NCI-H2196 (cell line): ENCODE results near the gene C1orf53.

ENCODE experiments used
- DNase-seq: peaks from one replicate; lab custom pipeline; 2025; ENCODE audit not compliant: unreplicated experiment; lab: John Stamatoyannopoulos, UW

The C1orf53 gene

DNA sequence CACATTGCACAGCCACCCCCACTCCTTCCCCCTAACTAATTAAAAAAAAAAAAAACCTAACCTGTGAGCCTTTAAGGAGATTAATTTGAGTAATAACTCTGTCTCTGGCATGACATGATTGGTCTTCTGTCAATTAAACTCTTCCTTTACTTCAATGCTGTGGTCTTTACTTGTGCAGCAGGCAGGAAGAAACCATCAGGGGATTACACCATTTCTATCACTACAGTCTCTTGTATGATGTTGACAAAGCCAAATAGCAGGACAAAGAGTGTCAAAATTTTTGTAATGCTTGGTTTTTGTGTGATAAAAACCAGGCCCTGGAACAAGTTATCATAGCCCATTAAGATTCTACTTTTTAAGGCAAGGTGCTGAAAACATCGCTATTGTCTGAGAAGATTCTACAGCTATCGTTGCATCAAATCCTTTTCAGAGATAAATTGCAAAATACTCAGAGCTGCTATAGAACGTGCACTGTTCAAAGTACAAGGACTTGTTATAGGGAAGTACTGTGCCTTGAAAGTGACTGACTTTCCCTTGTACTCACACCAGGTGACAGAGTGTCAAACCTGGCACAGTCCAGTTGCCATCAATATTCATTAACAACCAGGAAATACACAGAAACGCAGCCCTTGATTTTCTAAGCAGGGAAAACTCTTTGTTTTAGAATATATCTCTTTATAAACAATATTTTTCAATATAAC is 52.4 kb downstream of the C1orf53 start:
- DNase-seq, result no peak

DNA sequence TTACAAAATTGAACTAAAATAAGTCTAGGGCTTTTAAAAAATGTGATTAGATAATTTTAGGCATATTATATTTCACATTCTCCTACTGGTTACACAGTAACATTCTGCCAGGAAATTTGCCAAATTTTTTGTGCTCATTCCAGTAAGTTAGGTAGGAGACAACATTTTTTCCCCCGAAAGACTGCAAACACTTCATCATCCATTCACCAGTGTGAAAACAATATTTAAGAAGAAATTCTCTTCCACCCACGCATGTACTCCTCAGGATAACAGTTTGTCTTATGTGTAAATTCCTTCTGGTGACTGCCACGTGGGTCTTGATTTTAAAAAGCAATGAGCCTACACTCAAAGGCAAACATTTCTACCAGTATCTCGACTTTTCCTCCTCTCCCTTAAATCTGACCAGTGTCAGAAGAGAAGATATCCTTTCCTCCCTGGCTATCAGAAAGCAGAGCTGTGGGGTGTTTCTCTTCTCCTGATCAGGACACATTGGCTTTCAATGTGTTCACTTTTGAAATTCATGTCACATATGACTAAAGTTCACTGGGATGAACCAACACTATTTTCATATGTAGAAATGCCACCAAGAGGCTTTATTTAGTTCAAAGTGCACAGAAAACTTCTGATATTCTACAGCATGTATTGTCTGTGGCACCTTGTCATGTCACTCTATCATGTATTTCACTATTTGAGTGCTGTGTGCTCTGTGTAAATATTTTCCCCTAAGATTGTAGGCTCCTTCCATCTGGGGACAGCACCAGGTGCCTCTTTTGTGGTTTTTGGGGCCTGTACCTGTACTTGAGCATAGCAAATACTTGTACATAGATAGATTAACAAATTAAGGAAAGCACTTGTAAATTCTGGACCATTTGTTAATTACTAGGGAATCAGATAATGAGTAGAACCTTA is 53.3 kb downstream of the C1orf53 start:
- DNase-seq, result no peak
